NCI-H446 treated with DMSO at 0.1 percent for 48 hours (cell line): ENCODE results near the gene FRAS1.

Source experiments
- DNase-seq: peaks from one replicate; lab custom pipeline; 2025; lab: John Stamatoyannopoulos, UW

Gene FRAS1

DNA sequence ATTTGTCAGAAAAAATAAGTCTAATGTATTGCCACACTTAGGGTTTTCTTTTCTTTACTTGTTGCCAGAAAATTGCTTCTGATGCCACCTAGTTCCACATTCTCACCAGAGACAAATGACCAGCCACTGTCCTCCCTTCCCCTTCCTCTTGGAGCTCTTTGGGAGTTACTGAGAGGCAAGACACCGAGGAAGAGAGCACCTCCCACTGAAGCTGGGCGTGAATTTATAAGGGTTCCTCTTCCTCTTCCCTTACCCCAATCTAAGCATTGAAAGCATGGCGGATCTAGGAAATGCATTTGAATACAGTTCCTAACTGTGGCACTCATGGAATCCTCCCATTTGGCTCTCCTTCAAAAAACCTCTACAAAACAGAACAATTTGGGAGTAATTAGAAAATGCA is 524.5 kb downstream of the FRAS1 start:
- no peak for DNase-seq

- DNase-seq = no peak
Measured at GRCh38 chr4:78584863-78585547, 527.9 kb downstream of the FRAS1 start.

DNA sequence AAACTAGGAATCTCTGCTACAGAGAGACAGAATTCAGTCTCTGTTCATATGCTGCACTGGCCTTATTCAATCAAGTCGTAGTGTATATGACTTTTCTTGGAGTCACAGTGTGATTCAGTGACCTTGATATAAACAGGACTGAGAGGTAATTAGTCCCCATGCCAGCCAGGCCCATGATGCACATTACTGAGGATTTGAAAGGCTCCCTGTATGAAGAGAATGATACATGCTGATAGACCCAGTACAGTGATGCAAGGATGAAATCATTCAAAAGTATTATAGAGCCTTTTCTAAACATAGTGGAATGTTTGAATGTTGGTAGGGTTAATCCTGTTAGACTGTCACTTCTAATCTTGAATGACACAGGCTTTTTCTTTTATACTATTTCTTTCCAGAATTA is 528.5 kb downstream of the FRAS1 start:
- no peak for DNase-seq

DNA sequence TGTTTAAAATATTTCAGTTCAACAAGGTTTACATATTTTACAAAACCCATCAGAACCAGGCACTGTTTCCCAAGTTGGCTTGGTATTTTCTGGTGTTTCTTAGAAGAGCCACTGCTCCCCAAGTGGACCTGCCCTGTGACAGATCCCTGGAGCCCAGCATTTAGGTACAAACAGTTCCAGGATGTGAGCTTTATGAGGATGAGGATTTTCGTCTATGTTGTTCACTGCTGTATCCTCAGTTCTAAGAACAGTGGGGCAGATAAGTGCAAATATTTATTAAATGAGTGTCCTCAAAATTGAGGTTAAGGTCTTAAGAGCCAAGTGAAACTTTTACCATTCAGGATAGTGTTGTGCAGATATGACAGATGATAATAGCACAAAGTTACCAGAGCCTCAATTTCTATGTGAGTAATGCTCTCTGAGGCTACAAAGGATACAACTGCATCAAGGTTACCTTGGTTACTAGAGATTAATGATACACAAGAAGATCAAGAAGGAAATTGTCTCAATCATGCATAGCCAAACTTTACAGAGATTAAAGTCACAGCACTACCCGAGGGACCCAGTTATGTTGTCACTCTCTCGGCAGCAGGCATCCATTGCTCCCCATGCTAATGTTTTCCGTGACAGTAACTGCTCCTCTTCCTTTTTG is 531.9 kb downstream of the FRAS1 start:
- no peak for DNase-seq

- no peak for DNase-seq
Measured at GRCh38 chr4:78591404-78591803, 534.3 kb downstream of the FRAS1 start.

DNA sequence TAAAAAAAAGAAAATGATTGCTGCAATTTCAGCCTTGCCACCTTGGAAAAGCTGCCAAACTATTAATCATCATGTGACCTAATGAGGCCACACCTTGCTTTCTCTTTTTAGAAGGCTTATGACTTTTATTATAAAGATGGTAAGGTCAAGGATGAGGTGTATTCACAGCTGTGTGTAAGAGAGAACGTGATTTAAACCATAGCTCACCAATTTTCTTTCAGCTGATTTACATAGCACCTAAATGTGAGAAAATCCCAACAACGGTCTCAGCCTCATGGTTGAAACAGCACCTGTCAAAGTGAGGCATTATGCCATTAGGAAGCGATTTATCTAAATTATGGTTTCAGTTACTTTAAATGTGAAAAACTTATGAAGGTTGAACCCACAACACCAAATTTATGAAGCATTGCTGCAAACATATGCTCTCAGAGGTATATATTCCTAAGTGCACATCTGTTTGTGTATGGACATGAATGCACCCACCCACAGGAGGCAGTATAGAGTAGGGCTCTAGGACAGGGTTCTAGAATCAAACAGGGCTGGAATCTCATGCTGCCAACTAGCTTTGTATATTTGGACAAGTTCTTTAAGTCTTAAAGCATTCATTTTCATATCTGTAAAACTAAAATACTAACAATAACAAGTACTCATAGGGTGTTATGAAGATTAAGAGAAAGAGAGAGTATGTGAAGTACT is 535.1 kb downstream of the FRAS1 start:
- DNase-seq = no peak
